Upper lobe of right lung (tissue), 1 donor: ENCODE data around the gene UHRF2. TPM values are rescaled to one million over a fixed set of nuclear protein-coding genes. Genes with fewer than 3 reads are reported as not detected.
"Not testable (repeated sequence)": the region's sequence is repeated elsewhere in the genome, so short reads cannot be mapped to it uniquely, and the experiment has no call there.

Experiments used
- ATAC-seq: fragments of 200-7000 bp; cut with Tn5 transposase; one replicate; pipeline ENCODE4 v1.9.1; 2020; ENCODE audit warnings: mild to moderate bottlenecking, moderate library complexity
- DNase-seq: peaks from one replicate; pipeline ENCODE4 v3.0.0-alpha.2; 2020
- H3K27ac ChIP-seq: fragments of 200-600 bp; one replicate; pipeline ENCODE4 v1.8.0; 2022
- H3K27me3 ChIP-seq: fragments of 200-600 bp; one replicate; pipeline ENCODE4 v1.8.0; 2022; ENCODE audit warnings: mild to moderate bottlenecking
- H3K36me3 ChIP-seq: fragments of 200-600 bp; one replicate; pipeline ENCODE4 v1.8.0; 2022
- H3K4me1 ChIP-seq: fragments of 200-600 bp; one replicate; pipeline ENCODE4 v1.8.0; 2022
- H3K4me3 ChIP-seq: fragments of 200-600 bp; one replicate; pipeline ENCODE4 v1.8.0; 2022; ENCODE audit warnings: mild to moderate bottlenecking
- H3K9me3 ChIP-seq: fragments of 200-600 bp; one replicate; pipeline ENCODE4 v1.8.0; 2022
- CTCF ChIP-seq: fragments of 200-600 bp; IDR thresholded peaks from one replicate; pipeline ENCODE4 v1.8.0; 2022; ENCODE audit warnings: antibody characterized with exemption
- intact Hi-C: fragments of 100-400 bp; cut with DNase I; formaldehyde crosslinking; loops from one replicate; pipeline ENCODE4 v1.11.0; 2022
- total RNA-seq: library from RNA; stranded (reverse); fragmentation: NEBNext Ultra II Directional; extraction: Animal tissue kit (Norgen Biotek cat#: 25700); gene quantifications from one replicate; pipeline ENCODE4 v1.2.1, GENCODE V29; 2021
- donor health status: DM: no; HTN: yes; CAD: no; lungs with severe emphysema.

The UHRF2 gene
- total RNA-seq, 1 donor from 2014 or later, result 42.4 TPM

DNA sequence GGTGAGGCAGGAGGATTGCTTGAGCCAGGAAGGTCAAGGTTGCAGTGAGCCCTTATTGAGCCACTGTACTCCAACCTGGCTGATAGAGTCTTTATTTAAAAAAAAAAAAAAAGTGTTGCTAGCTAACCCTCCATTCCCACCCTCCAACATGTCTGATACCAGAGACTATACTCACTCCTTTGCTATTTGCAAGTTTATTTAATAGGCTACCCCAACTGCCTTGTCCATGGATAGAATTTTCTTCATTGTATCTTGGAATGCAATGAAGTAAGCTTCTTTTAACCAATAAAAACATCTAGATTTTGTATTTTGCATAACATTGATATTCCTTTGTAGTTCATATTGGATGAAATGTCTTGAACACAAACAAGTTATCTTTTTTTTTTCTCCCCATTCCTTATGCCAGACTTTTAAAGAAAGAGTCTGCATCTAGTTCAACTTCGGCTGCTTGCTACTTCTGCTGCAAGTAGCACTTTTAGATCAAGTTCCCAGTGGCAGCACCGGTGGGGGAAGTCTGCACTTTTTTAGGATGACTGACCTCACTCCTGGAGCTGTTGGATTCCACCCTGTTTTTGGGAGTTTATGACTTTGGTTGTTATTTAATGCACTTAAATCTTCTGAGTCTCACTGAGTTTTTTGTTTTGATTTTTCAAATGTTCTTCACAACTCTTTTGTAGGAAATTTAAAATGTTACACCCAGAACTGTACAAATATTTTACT lies 112.5 kb downstream of the UHRF2 start:
- no peak for ATAC-seq
- no peaks in the 10 kb centered on the region for H3K4me1 ChIP-seq
- no peak overlapping the region for H3K4me3 ChIP-seq
- H3K36me3 ChIP-seq, result no peaks in the 10 kb centered on the region
- DNase-seq, result no peak
- H3K27ac ChIP-seq, result no peak overlapping the region
- no peak for TF ChIP-seq CTCF
- H3K27me3 ChIP-seq, result no peaks in the 10 kb centered on the region
- H3K9me3 ChIP-seq, result no peaks in the 10 kb centered on the region
- intact Hi-C loops, result no loop called here

DNA sequence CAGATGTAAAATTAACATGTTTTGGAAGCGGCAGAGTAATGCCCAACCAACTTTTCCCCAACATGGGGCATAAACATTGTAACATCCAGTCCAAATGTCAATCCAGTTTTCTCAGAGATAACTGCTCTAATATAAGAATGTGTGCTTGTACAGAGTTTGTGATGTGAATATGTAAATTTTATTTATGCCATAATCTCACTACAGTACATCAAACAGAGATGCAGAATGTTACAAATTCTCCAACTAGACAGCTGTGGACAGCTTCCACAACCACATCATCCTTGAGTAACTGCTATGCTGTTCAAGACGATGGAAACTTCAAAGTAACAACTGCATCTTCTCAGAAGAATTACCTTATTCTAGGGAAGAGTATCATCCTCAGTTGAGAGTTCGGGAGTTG lies 122.6 kb downstream of the UHRF2 start:
- ATAC-seq (no peak), DNase-seq (no peak)
- Histone ChIP-seq H3K4me3 (no peak overlapping the region), H3K9me3 (no peaks in the 10 kb centered on the region), H3K27ac (no peak overlapping the region), H3K27me3 (no peaks in the 10 kb centered on the region), H3K4me1 (no peaks in the 10 kb centered on the region), H3K36me3 (no peaks in the 10 kb centered on the region)
- intact Hi-C loops, result no loop called here
- TF ChIP-seq CTCF, result no peak

GRCh38 chr9:6538666-6539071 lies 125.7 kb downstream of the UHRF2 start:
- Histone ChIP-seq H3K4me3 (no peak overlapping the region), H3K9me3 (no peaks in the 10 kb centered on the region), H3K27ac (no peak overlapping the region), H3K36me3 (no peaks in the 10 kb centered on the region), H3K27me3 (no peaks in the 10 kb centered on the region), H3K4me1 (no peaks in the 10 kb centered on the region)
- no peak for ATAC-seq
- no peak for TF ChIP-seq CTCF
- no peak for DNase-seq
- intact Hi-C loops, result no loop called here

- H3K36me3 ChIP-seq, H3K27me3 ChIP-seq, ATAC-seq, intact Hi-C loops, DNase-seq, H3K4me1 ChIP-seq, H3K4me3 ChIP-seq, H3K9me3 ChIP-seq, H3K27ac ChIP-seq: not testable (repeated sequence)
Observed at GRCh38 chr9:6542617-6543016, 129.6 kb downstream of the UHRF2 start.

DNA sequence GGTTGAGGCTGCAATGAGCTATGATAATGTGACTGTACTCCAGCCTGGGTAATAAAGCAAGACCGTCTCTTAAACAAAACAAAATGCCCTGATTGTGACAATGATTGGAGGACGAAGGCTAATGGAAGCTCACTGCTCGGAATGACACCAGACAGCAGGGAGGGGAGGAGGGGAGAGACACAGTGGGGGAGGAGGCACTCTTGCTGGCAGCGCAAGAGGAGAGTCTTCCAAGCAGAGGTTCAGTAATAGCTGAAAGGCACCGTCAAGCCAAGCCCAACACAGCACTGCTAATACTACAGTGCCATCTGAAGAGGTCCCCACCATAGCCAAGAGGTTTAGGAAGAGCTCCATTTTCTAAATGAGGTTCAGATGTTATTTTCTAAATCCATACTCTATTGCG lies 130.2 kb downstream of the UHRF2 start:
- H3K36me3 ChIP-seq, result no peaks in the 10 kb centered on the region
- H3K9me3 ChIP-seq, result no peaks in the 10 kb centered on the region
- H3K27me3 ChIP-seq, result no peaks in the 10 kb centered on the region
- no peak for TF ChIP-seq CTCF
- H3K4me1 ChIP-seq, result no peaks in the 10 kb centered on the region
- H3K27ac ChIP-seq, result no peak overlapping the region
- intact Hi-C loops, result no loop called here
- ATAC-seq (no peak), DNase-seq (no peak)
- H3K4me3 ChIP-seq, result no peak overlapping the region

GRCh38 chr9:6545017-6545691 lies 132.2 kb downstream of the UHRF2 start:
- DNase-seq (no peak), ATAC-seq (no peak)
- H3K4me1 ChIP-seq, result no peaks in the 10 kb centered on the region
- intact Hi-C loops, result no loop called here
- no peak overlapping the region for H3K27ac ChIP-seq
- no peaks in the 10 kb centered on the region for H3K27me3 ChIP-seq
- no peaks in the 10 kb centered on the region for H3K9me3 ChIP-seq
- TF ChIP-seq CTCF, result no peak
- no peak overlapping the region for H3K4me3 ChIP-seq
- H3K36me3 ChIP-seq, result no peaks in the 10 kb centered on the region
